ENCODE results near the gene FBXO46. TPM values are rescaled to one million over a fixed set of nuclear protein-coding genes. Genes with fewer than 3 reads are reported as not detected.
"Not testable (repeated sequence)": the region's sequence is repeated elsewhere in the genome, so short reads cannot be mapped to it uniquely, and the experiment has no call there.

The FBXO46 gene
- polyA plus RNA-seq, 3 donors = 12.2 to 24.4 (median 17.3) TPM

GRCh38 chr19:45768655-45768983, 37.9 kb upstream of the FBXO46 start:
- no peak for DNase-seq (ENCODE audit: extremely low read depth in 1 of 11, low read depth in 9 of 11, low spot score in 4 of 11)

- DNase-seq (ENCODE audit: extremely low read depth in 1 of 11, low read depth in 9 of 11, low spot score in 4 of 11) = peak in 5 of 11 donors; percentile 48 to 73 (median 54)
These were observed 37.4 kb upstream of the FBXO46 start for GRCh38 chr19:45767881-45768654.

GRCh38 chr19:45767410-45767880, 36.7 kb upstream of the FBXO46 start:
- peak in 10 of 11 donors; percentile 68 to 90 (median 84) for DNase-seq (ENCODE audit: extremely low read depth in 1 of 11, low read depth in 9 of 11, low spot score in 4 of 11)

- DNase-seq (ENCODE audit: extremely low read depth in 1 of 11, low read depth in 9 of 11, low spot score in 4 of 11) = no peak
These were observed 36.2 kb upstream of the FBXO46 start for GRCh38 chr19:45766869-45767346.

DNA sequence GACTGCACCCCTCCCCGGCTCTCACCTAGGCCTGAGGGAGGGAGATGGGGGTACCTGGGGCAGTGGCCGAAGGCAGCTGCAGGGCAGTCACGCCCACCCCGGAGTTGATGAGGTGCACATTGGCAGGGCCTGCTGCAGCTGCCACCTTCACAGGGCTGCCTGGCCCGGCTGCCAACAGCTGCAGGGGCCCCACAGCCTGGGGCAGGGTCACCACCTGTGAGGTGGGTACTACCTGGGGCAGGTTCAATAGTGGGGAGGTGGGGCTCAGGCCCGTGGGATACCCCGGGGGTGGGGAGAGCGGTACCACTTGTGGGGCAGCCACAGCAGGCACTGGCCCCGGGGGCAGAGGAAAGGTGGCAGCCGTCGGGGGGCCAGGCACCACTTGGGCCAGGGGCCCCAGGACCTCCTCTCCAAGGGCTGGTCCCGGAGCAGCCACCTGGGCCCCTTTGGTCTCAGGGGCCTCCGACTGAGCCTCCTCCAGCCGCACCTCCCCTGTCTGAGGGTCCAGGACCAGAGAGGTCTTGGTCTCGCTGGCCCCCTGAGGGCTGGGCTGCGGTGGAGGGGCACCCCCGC, 35.7 kb upstream of the FBXO46 start:
- DNase-seq (ENCODE audit: extremely low read depth in 1 of 11, low read depth in 9 of 11, low spot score in 4 of 11) = no peak

GRCh38 chr19:45765702-45766295, 35.1 kb upstream of the FBXO46 start:
- DNase-seq (ENCODE audit: extremely low read depth in 1 of 11, low read depth in 9 of 11, low spot score in 4 of 11) = no peak

- DNase-seq (ENCODE audit: extremely low read depth in 1 of 11, low read depth in 9 of 11, low spot score in 4 of 11) = no peak
These were observed 34.4 kb upstream of the FBXO46 start for GRCh38 chr19:45764945-45765701.

DNA sequence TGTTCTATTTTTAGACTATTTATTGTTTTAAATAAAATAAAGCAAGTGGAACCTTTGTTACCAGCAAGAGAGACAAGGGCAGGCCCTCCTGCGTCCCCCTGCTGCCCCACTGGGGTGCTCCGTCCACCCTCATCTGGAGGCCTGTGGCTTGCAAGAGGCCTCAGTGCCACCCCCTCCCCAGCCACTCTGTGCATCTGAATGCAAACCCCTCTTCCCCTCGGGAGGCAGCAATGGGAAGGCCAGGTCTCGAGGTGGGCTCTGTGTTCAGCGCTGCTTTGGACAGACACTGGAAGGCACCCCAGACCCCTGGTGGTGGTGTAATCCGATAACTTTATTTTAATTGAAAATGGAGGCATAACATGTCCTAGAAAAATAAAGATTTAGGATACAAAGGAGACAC, 33.8 kb upstream of the FBXO46 start:
- DNase-seq (ENCODE audit: extremely low read depth in 1 of 11, low read depth in 9 of 11, low spot score in 4 of 11) = no peak

GRCh38 chr19:45763691-45764294, 33.1 kb upstream of the FBXO46 start:
- no peak for DNase-seq (ENCODE audit: extremely low read depth in 1 of 11, low read depth in 9 of 11, low spot score in 4 of 11)

DNA sequence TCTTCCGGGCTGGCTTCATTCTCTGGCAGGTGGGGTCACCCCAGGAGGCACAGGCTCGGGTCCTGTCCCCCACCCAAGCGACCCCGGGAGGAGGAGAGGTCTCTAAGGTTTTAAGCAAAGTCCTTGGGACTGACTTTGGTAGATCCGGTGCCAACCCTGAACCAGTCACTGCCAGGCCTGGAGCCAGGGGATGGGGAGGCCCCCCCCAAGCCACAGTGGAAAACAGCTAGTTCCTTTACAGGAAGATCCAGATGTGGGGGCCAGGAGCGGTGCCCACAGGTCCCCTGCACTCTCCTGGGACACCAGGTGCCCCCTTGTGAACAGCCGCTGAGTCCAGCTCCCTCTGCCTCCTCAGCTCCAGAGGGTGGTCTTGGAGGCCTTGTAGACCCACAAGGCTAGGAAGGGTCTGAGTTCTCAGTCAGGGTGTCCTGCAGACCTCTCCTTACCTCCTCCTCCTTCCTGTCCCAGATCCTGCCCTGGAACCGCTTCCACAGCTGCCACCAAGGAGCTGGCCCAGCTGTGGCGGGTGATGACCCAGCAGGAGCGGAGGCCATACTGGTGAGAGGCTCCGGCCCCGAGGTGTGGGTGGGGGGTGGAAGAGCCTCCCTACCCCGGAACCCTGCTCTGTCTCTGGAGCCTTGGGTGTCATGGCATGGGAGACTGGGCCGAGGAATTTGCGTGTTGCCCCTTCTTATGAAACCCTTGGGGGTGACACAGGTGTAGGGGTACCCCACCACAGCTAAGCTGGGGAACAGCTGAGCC, 32.4 kb upstream of the FBXO46 start:
- no peak for DNase-seq (ENCODE audit: extremely low read depth in 1 of 11, low read depth in 9 of 11, low spot score in 4 of 11)

- no peak for DNase-seq (ENCODE audit: extremely low read depth in 1 of 11, low read depth in 9 of 11, low spot score in 4 of 11)
These were observed 31.0 kb upstream of the FBXO46 start for GRCh38 chr19:45761714-45762113.

- no peak for DNase-seq (ENCODE audit: extremely low read depth in 1 of 11, low read depth in 9 of 11, low spot score in 4 of 11)
These were observed 28.2 kb upstream of the FBXO46 start for GRCh38 chr19:45758921-45759320.

GRCh38 chr19:45757695-45758094, 27.0 kb upstream of the FBXO46 start:
- no peak for DNase-seq (ENCODE audit: extremely low read depth in 1 of 11, low read depth in 9 of 11, low spot score in 4 of 11)

GRCh38 chr19:45754323-45754722, 23.6 kb upstream of the FBXO46 start:
- no peak for DNase-seq (ENCODE audit: extremely low read depth in 1 of 11, low read depth in 9 of 11, low spot score in 4 of 11)

DNA sequence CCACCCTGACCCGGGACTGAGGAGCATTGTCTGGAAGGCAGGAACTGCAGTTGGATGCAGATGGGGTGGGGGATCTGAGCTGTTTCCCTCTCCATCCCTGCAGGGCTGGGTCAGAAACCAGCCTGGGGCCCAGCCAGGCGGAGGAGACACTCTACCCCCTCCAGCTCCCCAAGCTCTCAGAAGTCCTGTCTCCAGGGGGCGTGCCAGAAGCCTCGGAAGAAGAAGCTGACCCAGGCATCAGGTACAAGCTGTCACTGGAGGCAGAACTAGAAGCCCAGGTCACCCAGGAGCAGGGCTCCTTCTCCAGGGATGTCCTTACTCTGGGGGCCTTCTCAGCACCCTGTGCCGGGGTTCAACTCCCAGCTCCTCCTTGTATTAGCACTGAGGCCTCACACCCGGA, 22.9 kb upstream of the FBXO46 start:
- DNase-seq (ENCODE audit: extremely low read depth in 1 of 11, low read depth in 9 of 11, low spot score in 4 of 11) = no peak

- no peak for DNase-seq (ENCODE audit: extremely low read depth in 1 of 11, low read depth in 9 of 11, low spot score in 4 of 11)
These were observed 21.9 kb upstream of the FBXO46 start for GRCh38 chr19:45752639-45753038.

DNA sequence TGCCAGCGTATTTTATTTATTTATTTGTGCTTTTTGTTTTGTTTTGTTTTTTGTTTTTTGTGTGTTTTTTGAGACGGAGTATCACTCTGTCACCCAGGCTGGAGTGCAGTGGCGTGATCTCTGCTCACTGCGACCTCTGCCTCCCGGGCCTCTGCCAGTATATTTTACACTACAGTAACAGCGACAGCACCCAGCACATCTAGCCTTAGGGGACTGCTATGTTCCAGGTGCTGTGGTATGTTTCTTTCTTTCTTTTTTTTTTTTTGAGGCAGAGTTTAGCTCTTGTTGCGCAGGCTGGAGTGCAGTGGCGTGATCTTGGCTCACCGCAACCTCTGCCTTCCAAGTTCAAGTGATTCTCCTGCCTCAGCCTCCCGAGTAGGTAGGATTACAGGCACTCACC, 20.8 kb upstream of the FBXO46 start:
- not testable (repeated sequence) for DNase-seq (ENCODE audit: extremely low read depth in 1 of 11, low read depth in 9 of 11, low spot score in 4 of 11)

DNA sequence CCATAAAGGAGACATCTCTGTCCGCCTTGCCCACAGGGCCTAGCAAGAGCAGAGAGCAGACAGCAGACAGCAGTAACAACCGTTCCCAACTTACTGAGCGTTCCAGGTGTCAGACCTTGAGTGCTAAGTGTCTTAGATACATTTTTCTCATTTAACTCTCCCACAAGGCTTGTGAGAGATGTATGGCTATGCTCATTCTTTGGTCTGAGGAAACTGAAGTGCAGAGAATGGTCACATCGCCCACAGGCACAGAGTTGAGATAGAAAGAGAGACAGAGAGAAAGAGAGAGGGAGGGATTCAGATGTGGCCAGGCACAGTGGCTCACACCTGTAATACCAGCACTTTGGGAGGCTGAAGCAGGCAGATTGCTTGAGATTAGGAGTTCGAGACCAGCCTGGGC, 16.8 kb upstream of the FBXO46 start:
- no peak for DNase-seq (ENCODE audit: extremely low read depth in 1 of 11, low read depth in 9 of 11, low spot score in 4 of 11)

DNA sequence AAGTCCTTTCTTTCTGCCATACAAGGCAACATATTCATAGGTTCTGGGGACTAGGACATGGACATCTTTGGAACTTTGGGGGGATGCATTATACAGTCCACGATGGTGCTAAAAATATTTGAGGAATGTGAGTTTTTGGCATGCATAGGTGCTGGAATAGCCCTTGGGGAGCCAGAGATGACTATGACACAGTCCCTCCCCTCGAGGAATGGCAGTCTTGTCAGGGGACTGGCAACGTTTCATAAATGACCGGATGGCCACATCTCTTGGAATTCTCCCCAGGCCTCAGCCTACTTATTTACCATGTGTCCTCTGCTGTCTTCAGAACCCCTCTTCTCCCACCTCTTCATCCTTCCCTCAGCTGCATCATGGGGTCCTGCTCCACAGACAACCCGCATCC, 16.2 kb upstream of the FBXO46 start:
- no peak for DNase-seq (ENCODE audit: extremely low read depth in 1 of 11, low read depth in 9 of 11, low spot score in 4 of 11)

All from renal cortex interstitium (tissue), 11 donors.